Pancreas (tissue), 10 donors: ENCODE measurements around the gene RBMXL2. TPM values are rescaled to one million over a fixed set of nuclear protein-coding genes. Genes with fewer than 3 reads are reported as not detected.
A peak's percentile ranks its signal among the peaks of the same experiment; 100 is the strongest.

ENCODE experiments used
- ATAC-seq, 4 donors: fragments of 200-7000 bp; cut with Tn5 transposase; one replicate each; pipeline versions ENCODE4 v1.8.0 to v1.9.1; 2020; ENCODE audit warnings: mild to moderate bottlenecking in 4 of 4, moderate library complexity in 4 of 4
- DNase-seq, 6 donors: peaks; one replicate each; pipeline ENCODE4 v3.0.0-alpha.2; 2020
- FAIRE-seq: peaks from 2 replicates; lab custom pipeline; 2012; peaks lifted over from hg19 to GRCh38; lab: Jason Lieb, UNC
- H3K27ac ChIP-seq, 4 donors: fragments of 200-600 bp; sonication (generic); 1 replicate in 3 of 4; 2 replicates in 1 of 4; pipeline versions ENCODE4 v1.5.0 to v1.8.0; 2020
- H3K27me3 ChIP-seq, 4 donors: fragments of 200-600 bp; one replicate each; pipeline ENCODE4 v1.8.0; 2021
- H3K36me3 ChIP-seq, 3 donors: fragments of 200-600 bp; sonication (generic) in 1 of 3; one replicate each; pipeline versions ENCODE4 v1.5.0 to v1.8.0; 2020 to 2021
- H3K4me1 ChIP-seq, 3 donors: fragments of 200-600 bp; one replicate each; pipeline ENCODE4 v1.8.0; 2021
- H3K4me3 ChIP-seq, 4 donors: fragments of 200-600 bp; sonication (generic) in 2 of 4; one replicate each; pipeline versions ENCODE4 v1.5.0 to v1.8.0; 2020 to 2021
- H3K9me3 ChIP-seq, 4 donors: fragments of 200-600 bp; one replicate each; pipeline ENCODE4 v1.8.0; 2021
- CTCF ChIP-seq, 4 donors: fragments of 200-600 bp; sonication (generic) in 3 of 4; IDR thresholded peaks; one replicate each; pipeline versions ENCODE4 v1.5.0 to v1.8.0; 2021; ENCODE audit warnings: antibody characterized with exemption in 4 of 4
- WGBS, 2 donors: extraction: QIAGEN DNeasy Blood & Tissue Kit; methylation state at CpG; one replicate each; pipeline ENCODE4 v1.1.7; 2013; 5-methylcytosine and 5-hydroxymethylcytosine counted together
- intact Hi-C, 3 donors: fragments of 100-400 bp; cut with DNase I; formaldehyde crosslinking; loops; one replicate each; pipeline versions ENCODE4 v1.11.1 to v1.14.2; 2022
- polyA plus RNA-seq, 2 donors: library from polyadenylated mRNA; stranded (reverse); fragments of 200-250 nt; gene quantifications; one replicate each; pipeline ENCODE4 v1.2.3, GENCODE V29; 2013
- total RNA-seq, 6 donors: library from RNA; stranded (reverse); fragmentation: NEBNext Ultra II Directional in 4 of 6; extraction: Animal tissue kit (Norgen Biotek cat#: 25700) in 4 of 6; gene quantifications; one replicate each; pipeline versions ENCODE4 v1.2.1 to v1.2.4, GENCODE V29; 2021 to 2023
- donor health status: healthy with polysubstance abuse.
- donor health status: DM: no; HTN: no; CAD: no; lungs with moderate emphysema.
- donor health status: DM: no; HTN: no; CAD: no.
- donor health status: control.
- donor health status: control.
- donor health status: Bipolar disorder and iron deficiency.
- donor health status: DM: yes; HTN: yes; CAD: no.
- donor health status: DM: no; HTN: no; CAD: no.
- donor health status: DM: no; HTN: no; CAD: no.
- donor health status: DM: yes; HTN: yes; CAD: no.

The RBMXL2 gene
- not detected for total RNA-seq
- not detected for polyA plus RNA-seq

DNA sequence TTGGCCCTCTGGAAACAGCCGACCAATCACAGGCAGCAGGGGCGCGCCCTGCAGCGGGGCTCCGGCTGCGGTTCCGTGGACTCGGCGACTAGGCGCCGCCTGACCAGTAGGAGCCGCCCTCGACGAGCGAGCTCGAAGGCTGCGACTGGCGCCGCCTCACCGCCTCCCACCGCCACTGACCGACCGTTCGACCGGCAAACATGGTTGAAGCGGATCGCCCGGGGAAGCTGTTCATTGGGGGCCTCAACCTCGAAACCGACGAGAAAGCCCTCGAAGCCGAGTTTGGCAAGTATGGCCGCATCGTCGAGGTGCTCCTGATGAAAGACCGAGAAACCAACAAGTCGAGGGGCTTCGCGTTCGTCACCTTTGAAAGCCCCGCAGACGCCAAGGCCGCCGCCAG, at the start of gene RBMXL2:
RBMXL2 (plus strand) TSS at position 78 of the 400 bp plus-strand sequence; CDS start at position 201, 123 bp downstream.
- DNase-seq (peak in 3 of 6 donors; percentile 11 to 60 (median 41)), ATAC-seq (no peak), FAIRE-seq (no peak)
- H3K4me3 ChIP-seq: no peak within 1 kb of the TSS
- no peak within 1 kb of the TSS for H3K27ac ChIP-seq
- intact Hi-C loops: no loop called here
- no peak for TF ChIP-seq CTCF (IDR thresholded peaks at IDR 0.05)
- no peaks in the 10 kb centered on the region for H3K9me3 ChIP-seq
- H3K27me3 ChIP-seq: peaks cover 0 to 14% (median 6%) of the 10 kb centered on the region in 4 donors
- H3K4me1 ChIP-seq: no peaks in the 10 kb centered on the region
- WGBS, 2 donors: 50 to 69% methylated on average over 45 of the region's 45 CpGs
- H3K36me3 ChIP-seq: no peaks in the 10 kb centered on the region

DNA sequence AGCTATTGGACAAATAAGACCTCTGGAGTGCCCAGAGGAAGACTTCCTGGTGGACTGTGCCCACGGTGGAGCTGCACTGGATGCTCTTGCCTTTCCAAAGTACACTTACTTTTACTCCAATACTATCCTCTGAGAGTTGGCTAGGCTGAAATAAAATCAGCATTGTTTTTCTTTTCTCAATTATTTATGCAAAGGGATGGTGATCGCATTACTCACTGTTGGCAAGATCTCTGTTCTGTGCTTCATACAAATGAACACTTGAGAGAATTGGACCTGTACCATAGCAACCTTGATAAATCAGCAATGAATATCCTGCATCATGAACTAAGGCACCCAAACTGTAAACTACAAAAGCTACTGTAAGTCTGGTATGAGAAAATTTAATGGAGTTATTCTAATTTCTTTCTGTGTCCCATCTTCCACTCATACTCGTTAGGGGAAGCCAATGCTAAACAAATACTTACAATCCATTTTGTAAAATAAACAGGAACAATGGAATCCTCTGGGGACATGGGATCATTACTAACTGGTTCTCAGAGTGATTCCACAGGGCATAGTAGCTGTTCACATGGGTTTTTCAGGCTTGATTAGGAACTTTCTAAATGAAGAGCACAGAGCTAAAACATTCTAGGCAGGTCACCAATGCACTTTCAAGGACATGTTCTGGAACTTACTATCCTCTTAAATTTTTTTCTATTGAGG, 42.2 kb upstream of the RBMXL2 start:
- Histone ChIP-seq H3K4me1 (no peaks in the 10 kb centered on the region), H3K27ac (no peak overlapping the region), H3K4me3 (no peak overlapping the region), H3K36me3 (no peaks in the 10 kb centered on the region), H3K9me3 (no peaks in the 10 kb centered on the region), H3K27me3 (no peaks in the 10 kb centered on the region)
- intact Hi-C loops: no loop called here
- ATAC-seq (no peak), DNase-seq (no peak), FAIRE-seq (no peak)
- no peak for TF ChIP-seq CTCF (IDR thresholded peaks at IDR 0.05)
- WGBS, 2 donors: 54% methylated on average over 3 of the region's 3 CpGs

GRCh38 chr11:7050191-7050590, 38.6 kb upstream of the RBMXL2 start:
- H3K27ac ChIP-seq: no peak overlapping the region
- no peak for DNase-seq
- no peak overlapping the region for H3K4me3 ChIP-seq
- no peaks in the 10 kb centered on the region for H3K27me3 ChIP-seq
- H3K9me3 ChIP-seq: no peaks in the 10 kb centered on the region
- WGBS, 2 donors: 78 to 91% methylated on average over 1 of the region's 1 CpG
- no peaks in the 10 kb centered on the region for H3K36me3 ChIP-seq
- ATAC-seq: no peak
- no peak for TF ChIP-seq CTCF (IDR thresholded peaks at IDR 0.05)
- H3K4me1 ChIP-seq: no peaks in the 10 kb centered on the region
- no peak for FAIRE-seq
- intact Hi-C loops: no loop called here

DNA sequence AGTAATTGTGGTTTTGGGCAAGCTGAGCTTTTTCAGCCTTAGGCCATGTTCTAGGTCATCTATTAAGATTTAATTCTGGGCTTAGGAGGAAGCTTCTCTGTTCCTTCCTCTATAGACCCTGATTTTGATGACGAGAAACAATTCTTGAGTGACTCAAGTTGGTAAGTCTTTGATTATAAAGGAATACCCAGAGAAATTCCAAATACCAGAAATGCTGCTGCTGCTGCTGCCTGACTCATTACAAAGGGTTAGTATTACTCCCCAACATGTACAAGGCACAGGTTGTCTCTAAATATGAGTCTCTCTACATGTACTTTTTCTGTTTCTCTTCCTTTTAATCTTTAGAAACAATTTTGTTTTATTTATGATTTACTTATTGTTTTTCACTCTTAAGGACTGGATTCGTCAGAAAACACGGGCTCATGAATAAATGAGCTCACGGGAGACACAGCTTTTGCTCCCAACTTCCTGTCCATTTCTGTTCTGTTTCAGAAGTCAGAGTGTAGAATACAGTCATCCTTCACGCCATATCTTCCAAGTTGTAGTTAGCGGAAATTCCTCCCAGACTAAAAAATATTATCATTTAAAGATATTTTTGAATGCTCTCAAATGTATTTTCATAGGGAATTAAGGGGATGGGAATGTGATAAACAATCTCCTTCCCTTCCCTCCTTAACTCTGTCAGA, 31.8 kb upstream of the RBMXL2 start:
- Histone ChIP-seq H3K36me3 (no peaks in the 10 kb centered on the region), H3K9me3 (no peaks in the 10 kb centered on the region), H3K4me1 (no peaks in the 10 kb centered on the region), H3K27me3 (no peaks in the 10 kb centered on the region), H3K4me3 (no peak overlapping the region), H3K27ac (no peak overlapping the region)
- intact Hi-C loops: no loop called here
- ATAC-seq (no peak), FAIRE-seq (no peak), DNase-seq (no peak)
- WGBS, 2 donors: 70 to 80% methylated on average over 6 of the region's 6 CpGs
- TF ChIP-seq CTCF (IDR thresholded peaks at IDR 0.05): no peak

DNA sequence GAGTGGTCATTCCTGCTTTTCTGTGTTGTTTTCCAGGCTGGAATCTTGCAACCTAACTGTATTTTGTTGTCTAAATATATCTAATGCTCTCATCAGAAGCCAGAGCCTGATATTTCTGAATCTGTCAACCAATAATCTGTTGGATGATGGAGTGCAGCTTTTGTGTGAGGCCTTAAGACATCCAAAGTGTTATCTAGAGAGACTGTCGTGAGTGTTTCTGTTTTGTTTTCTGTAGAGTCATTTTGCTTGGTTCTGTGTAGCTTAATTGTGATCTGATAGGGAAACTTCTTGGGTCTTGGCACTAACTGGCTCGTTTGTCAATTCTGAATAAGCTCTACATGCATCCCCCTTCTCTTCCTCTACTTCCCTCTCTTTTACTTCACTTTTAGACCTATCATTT, 31.2 kb upstream of the RBMXL2 start:
- no peaks in the 10 kb centered on the region for H3K36me3 ChIP-seq
- H3K4me3 ChIP-seq: no peak overlapping the region
- H3K27me3 ChIP-seq: no peaks in the 10 kb centered on the region
- no peak for DNase-seq
- no peaks in the 10 kb centered on the region for H3K4me1 ChIP-seq
- WGBS, 2 donors: 33 to 34% methylated on average over 2 of the region's 2 CpGs
- H3K9me3 ChIP-seq: no peaks in the 10 kb centered on the region
- no peak for TF ChIP-seq CTCF (IDR thresholded peaks at IDR 0.05)
- no peak for ATAC-seq
- intact Hi-C loops: no loop called here
- no peak overlapping the region for H3K27ac ChIP-seq
- no peak for FAIRE-seq
